K562 (cell line): ENCODE data around the gene PSD4. TPM values are rescaled to one million over a fixed set of nuclear protein-coding genes. Genes with fewer than 3 reads are reported as not detected.

Source experiments
- ARID2 ChIP-seq: fragments of 450-650 bp; IDR thresholded peaks from 2 replicates; pipeline ENCODE4 v1.6.1; 2017; ENCODE audit warnings: antibody characterized with exemption, mild to moderate bottlenecking
- CHD4 ChIP-seq: fragments of 200-600 bp; sonication (generic); IDR thresholded peaks from 3 replicates; pipeline ENCODE4 v1.6.1; 2012; ENCODE audit warnings: low read depth, mild to moderate bottlenecking, mixed read lengths, low read length, inconsistent platforms; ENCODE audit not compliant: insufficient read depth, insufficient replicate concordance, poor library complexity, severe bottlenecking
- CTBP1 ChIP-seq: fragments of 450-650 bp; IDR thresholded peaks from 2 replicates; pipeline ENCODE4 v1.6.1; 2016; ENCODE audit warnings: borderline replicate concordance
- ETV1 ChIP-seq: fragments of 450-650 bp; conservative IDR thresholded peaks from 2 replicates; pipeline ENCODE4 v1.6.1; 2016; ENCODE audit warnings: missing genetic modification characterization, control low read depth, low read depth, missing compliant biosample characterization
- ETV5 ChIP-seq: sonication (generic); formaldehyde crosslinking; IDR thresholded peaks from 2 replicates; pipeline ENCODE4 v1.4.0; 2020; ENCODE audit warnings: low read depth, mild to moderate bottlenecking, missing genetic modification reagents
- JUND ChIP-seq, 2 experiments: IDR thresholded peaks; 2 replicates in 1 of 2; 3 replicates in 1 of 2; pipeline ENCODE4 v1.6.1; 2011; ENCODE audit warnings: borderline replicate concordance in 2 of 2, low read depth in 2 of 2, low read length in 2 of 2, improper control_type of control experiment in 1 of 2, missing biosample characterization in 1 of 2, missing genetic modification characterization in 1 of 2, missing genetic modification reagents in 1 of 2
- KLF16 ChIP-seq: IDR thresholded peaks from 2 replicates; pipeline ENCODE4 v1.6.1; 2016; ENCODE audit warnings: antibody characterized with exemption
- ZNF175 ChIP-seq: fragments of 200-800 bp; sonication (Bioruptor generic); IDR thresholded peaks from 2 replicates; pipeline ENCODE4 v1.6.1; 2016; ENCODE audit warnings: low read depth, mild to moderate bottlenecking, missing genetic modification characterization, missing compliant biosample characterization
- ZNF24 ChIP-seq: fragments of 450-650 bp; IDR thresholded peaks from 2 replicates; pipeline ENCODE4 v1.6.1; 2016
- ZNF668 ChIP-seq: fragments of 250-450 bp; sonication (Bioruptor Pico); IDR thresholded peaks from 2 replicates; pipeline ENCODE4 v1.8.0; 2022; ENCODE audit warnings: mild to moderate bottlenecking, inconsistent platforms
- polyA plus RNA-seq, 8 experiments: library from polyadenylated mRNA; depleted of rRNA in 4 of 8; stranded (reverse) in 5 of 8; unstranded in 3 of 8; fragments of >200 nt; fragmentation: Nextera tagmentation in 2 of 8; fragmentation: Illumina TruSeq in 1 of 8; extraction: Ambion mirVana in 2 of 8; extraction: Trizol in 1 of 8; gene quantifications; 2 replicates each; pipeline versions ENCODE4 v1.2.1 to v1.2.3, GENCODE V29; 2011 to 2014; ENCODE audit warnings: inconsistent platforms in 1 of 8, missing spikeins in 1 of 8
- total RNA-seq, 7 experiments: library from RNA; depleted of rRNA in 6 of 7; stranded (reverse); fragments of >200 nt in 6 of 7; fragmentation: Illumina TruSeq in 2 of 7; extraction: Trizol in 2 of 7; gene quantifications; 2 replicates each; pipeline versions ENCODE4 v1.2.1 to v1.2.3, GENCODE V29; 2011 to 2021; ENCODE audit warnings: low replicate concordance in 1 of 7
- TF ChIP-seq, protein P1 (sequence below): fragments of 450-650 bp; formaldehyde crosslinking; IDR thresholded peaks from 2 replicates; pipeline ENCODE4 v1.4.0; 2020; ENCODE audit warnings: mild to moderate bottlenecking, moderate library complexity
- TF ChIP-seq, protein P2 (sequence below), 3 experiments: IDR thresholded peaks in 2 of 3; conservative IDR thresholded peaks in 1 of 3; 2 replicates each; pipeline ENCODE4 v1.5.1; 2011 to 2012; ENCODE audit warnings: low read length in 3 of 3, mild to moderate bottlenecking in 3 of 3, control low read depth in 2 of 3, improper control_type of control experiment in 1 of 3, inconsistent platforms in 1 of 3, low read depth in 1 of 3, mixed read lengths in 1 of 3, moderate library complexity in 1 of 3; ENCODE audit not compliant: insufficient read depth in 2 of 3
- TF ChIP-seq, protein P3 (sequence below): fragments of 200-800 bp; sonication (Bioruptor generic); IDR thresholded peaks from 2 replicates; pipeline ENCODE4 v1.6.1; 2017; ENCODE audit warnings: missing genetic modification characterization, missing compliant biosample characterization
- TF ChIP-seq, protein P4 (sequence below): sonication (generic); formaldehyde crosslinking; IDR thresholded peaks from 2 replicates; pipeline ENCODE4 v1.8.0; 2022; ENCODE audit warnings: missing genetic modification reagents, mild to moderate bottlenecking, moderate library complexity, borderline replicate concordance
- TF ChIP-seq, protein P5 (sequence below): IDR thresholded peaks from 2 replicates; pipeline ENCODE4 v1.6.1; 2011; ENCODE audit warnings: borderline replicate concordance, low read depth, mild to moderate bottlenecking, moderate library complexity, low read length; ENCODE audit not compliant: insufficient read depth, poor library complexity, severe bottlenecking

Gene PSD4
- total and polyA plus RNA-seq, 9 of the 15 experiments (the other 6 are each of a cell fraction or from before 2014, with no cell fraction given) = 0.46 to 54.0 (median 20.8) TPM

DNA sequence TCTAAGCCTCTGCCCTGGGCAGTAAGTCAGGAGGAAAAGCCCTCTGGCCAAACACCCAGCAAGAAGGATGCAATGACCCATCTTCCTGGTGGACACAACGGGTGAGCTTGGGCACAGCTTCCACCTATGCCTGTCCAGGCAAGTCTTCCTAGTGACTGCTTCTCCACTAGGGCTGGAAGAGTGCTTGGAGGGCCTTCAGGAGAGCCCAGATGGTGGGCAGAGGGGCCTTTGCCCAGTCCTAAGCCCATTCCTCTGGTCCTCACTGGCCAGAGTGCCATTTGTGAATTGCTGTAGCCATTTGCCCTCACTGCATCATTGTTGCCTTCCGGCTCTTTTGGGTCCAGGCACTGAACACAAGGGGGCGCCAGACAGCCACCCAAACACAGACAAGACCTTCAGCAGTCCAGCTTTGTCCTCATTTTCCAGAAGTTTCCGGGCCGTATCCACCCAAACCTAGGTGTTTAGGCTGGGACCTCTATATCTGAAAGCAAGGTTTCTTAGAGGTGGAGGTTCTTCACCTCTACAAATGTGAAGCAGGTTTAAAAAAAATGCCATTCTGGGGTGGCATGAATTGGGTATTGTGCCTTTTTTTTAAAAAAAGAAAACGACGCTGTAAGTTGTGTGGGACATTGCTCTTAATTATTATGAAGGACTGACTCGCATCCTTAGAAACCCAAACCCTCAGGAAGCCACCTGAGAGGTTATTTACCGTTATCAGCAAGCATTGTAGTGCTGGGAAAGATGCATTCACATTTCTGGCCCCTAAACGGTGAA, 75.4 kb downstream of the PSD4 start (continued):
- TF ChIP-seq ZNF175 (no peak), ZNF668 (CRISPR knock-in tag) (no peak), CTBP1 (peak; percentile 42; the same call in 1 of the 2 replicates), JUND (IDR thresholded peaks at IDR 0.05; ENCODE audit: borderline replicate concordance, low read depth, low read length) (0 out of 2 replicates have a peak, but pooled peaks have one; percentile 28), JUND (tag; IDR thresholded peaks at IDR 0.05; ENCODE audit: borderline replicate concordance, low read depth, low read length) (no peak), ZNF24 (peak; percentile 98), ETV1 (tag) (0 out of 2 replicates have a peak, but pooled peaks have one; percentile 33), KLF16 (0 out of 2 replicates have a peak, but pooled peaks have one; percentile 20), ARID2 (no peak), CHD4 (no peak), ETV5 (no peak)
- TF ChIP-seq, protein P1, sequence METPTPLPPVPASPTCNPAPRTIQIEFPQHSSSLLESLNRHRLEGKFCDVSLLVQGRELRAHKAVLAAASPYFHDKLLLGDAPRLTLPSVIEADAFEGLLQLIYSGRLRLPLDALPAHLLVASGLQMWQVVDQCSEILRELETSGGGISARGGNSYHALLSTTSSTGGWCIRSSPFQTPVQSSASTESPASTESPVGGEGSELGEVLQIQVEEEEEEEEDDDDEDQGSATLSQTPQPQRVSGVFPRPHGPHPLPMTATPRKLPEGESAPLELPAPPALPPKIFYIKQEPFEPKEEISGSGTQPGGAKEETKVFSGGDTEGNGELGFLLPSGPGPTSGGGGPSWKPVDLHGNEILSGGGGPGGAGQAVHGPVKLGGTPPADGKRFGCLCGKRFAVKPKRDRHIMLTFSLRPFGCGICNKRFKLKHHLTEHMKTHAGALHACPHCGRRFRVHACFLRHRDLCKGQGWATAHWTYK = no peak
- TF ChIP-seq, protein P2, sequence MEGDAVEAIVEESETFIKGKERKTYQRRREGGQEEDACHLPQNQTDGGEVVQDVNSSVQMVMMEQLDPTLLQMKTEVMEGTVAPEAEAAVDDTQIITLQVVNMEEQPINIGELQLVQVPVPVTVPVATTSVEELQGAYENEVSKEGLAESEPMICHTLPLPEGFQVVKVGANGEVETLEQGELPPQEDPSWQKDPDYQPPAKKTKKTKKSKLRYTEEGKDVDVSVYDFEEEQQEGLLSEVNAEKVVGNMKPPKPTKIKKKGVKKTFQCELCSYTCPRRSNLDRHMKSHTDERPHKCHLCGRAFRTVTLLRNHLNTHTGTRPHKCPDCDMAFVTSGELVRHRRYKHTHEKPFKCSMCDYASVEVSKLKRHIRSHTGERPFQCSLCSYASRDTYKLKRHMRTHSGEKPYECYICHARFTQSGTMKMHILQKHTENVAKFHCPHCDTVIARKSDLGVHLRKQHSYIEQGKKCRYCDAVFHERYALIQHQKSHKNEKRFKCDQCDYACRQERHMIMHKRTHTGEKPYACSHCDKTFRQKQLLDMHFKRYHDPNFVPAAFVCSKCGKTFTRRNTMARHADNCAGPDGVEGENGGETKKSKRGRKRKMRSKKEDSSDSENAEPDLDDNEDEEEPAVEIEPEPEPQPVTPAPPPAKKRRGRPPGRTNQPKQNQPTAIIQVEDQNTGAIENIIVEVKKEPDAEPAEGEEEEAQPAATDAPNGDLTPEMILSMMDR (IDR thresholded peaks at IDR 0.05 in 2 of 3, conservative IDR thresholded peaks at IDR 0.05 in 1 of 3; ENCODE audit: insufficient read depth in 2 of 3, low read depth in 1 of 3, low read length in 3 of 3) = peak; percentile 87 to 91 (median 88)
- TF ChIP-seq, protein P3, sequence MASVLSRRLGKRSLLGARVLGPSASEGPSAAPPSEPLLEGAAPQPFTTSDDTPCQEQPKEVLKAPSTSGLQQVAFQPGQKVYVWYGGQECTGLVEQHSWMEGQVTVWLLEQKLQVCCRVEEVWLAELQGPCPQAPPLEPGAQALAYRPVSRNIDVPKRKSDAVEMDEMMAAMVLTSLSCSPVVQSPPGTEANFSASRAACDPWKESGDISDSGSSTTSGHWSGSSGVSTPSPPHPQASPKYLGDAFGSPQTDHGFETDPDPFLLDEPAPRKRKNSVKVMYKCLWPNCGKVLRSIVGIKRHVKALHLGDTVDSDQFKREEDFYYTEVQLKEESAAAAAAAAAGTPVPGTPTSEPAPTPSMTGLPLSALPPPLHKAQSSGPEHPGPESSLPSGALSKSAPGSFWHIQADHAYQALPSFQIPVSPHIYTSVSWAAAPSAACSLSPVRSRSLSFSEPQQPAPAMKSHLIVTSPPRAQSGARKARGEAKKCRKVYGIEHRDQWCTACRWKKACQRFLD = no peak
- TF ChIP-seq, protein P4, sequence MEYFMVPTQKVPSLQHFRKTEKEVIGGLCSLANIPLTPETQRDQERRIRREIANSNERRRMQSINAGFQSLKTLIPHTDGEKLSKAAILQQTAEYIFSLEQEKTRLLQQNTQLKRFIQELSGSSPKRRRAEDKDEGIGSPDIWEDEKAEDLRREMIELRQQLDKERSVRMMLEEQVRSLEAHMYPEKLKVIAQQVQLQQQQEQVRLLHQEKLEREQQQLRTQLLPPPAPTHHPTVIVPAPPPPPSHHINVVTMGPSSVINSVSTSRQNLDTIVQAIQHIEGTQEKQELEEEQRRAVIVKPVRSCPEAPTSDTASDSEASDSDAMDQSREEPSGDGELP = 0 out of 2 replicates have a peak, but pooled peaks have one; percentile 14
- TF ChIP-seq, protein P5, sequence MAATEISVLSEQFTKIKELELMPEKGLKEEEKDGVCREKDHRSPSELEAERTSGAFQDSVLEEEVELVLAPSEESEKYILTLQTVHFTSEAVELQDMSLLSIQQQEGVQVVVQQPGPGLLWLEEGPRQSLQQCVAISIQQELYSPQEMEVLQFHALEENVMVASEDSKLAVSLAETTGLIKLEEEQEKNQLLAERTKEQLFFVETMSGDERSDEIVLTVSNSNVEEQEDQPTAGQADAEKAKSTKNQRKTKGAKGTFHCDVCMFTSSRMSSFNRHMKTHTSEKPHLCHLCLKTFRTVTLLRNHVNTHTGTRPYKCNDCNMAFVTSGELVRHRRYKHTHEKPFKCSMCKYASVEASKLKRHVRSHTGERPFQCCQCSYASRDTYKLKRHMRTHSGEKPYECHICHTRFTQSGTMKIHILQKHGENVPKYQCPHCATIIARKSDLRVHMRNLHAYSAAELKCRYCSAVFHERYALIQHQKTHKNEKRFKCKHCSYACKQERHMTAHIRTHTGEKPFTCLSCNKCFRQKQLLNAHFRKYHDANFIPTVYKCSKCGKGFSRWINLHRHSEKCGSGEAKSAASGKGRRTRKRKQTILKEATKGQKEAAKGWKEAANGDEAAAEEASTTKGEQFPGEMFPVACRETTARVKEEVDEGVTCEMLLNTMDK = peak; percentile 40
